Islet precursor cell (in vitro differentiated cells): ENCODE results near the gene C1orf232.

Experiments
- DNase-seq: peaks from one replicate; pipeline ENCODE4 v3.0.0-alpha.2; 2018

C1orf232 gene

GRCh38 chr1:26122988-26123973 is 45.5 kb downstream of the C1orf232 start:
- no peak for DNase-seq

GRCh38 chr1:26121854-26122773 is 46.6 kb downstream of the C1orf232 start:
- DNase-seq: no peak

- no peak for DNase-seq
Observed at GRCh38 chr1:26119892-26120608, 48.7 kb downstream of the C1orf232 start.

- no peak for DNase-seq
Observed at GRCh38 chr1:26114165-26114927, 54.4 kb downstream of the C1orf232 start.
